Activated B cell treated with CpG ODN at 0.5 μM for 24 hours (primary cell): ENCODE data around the gene CXCL14. TPM values are rescaled to one million over a fixed set of nuclear protein-coding genes. Genes with fewer than 3 reads are reported as not detected.

ENCODE experiments used
- ATAC-seq: fragments of 200-7000 bp; cut with Tn5 transposase; one replicate; pipeline ENCODE4 v1.10.0; 2021; ENCODE audit warnings: low read depth, mild to moderate bottlenecking, moderate library complexity
- CTCF ChIA-PET: fragments of 350-600 bp; sonication (Branson Sonifier 250); formaldehyde crosslinking; loops from one replicate; lab custom pipeline; 2021; ENCODE audit warnings: antibody characterized with exemption; lab: Charles Lee
- POLR2A ChIA-PET: fragments of 350-600 bp; sonication (Branson Sonifier 250); formaldehyde crosslinking; loops from one replicate; lab custom pipeline; 2021; ENCODE audit warnings: antibody characterized with exemption; lab: Charles Lee
- DNase-seq: peaks from one replicate; pipeline ENCODE4 v3.0.0; 2022
- H3K27ac Mint-ChIP-seq: one replicate; pipeline ENCODE4 v1.8.0; 2020; ENCODE audit warnings: mixed read lengths
- H3K27me3 Mint-ChIP-seq: one replicate; pipeline ENCODE4 v1.8.0; 2021; ENCODE audit warnings: mixed read lengths
- H3K36me3 Mint-ChIP-seq: one replicate; pipeline ENCODE4 v1.8.0; 2021; ENCODE audit warnings: low read depth, mixed read lengths
- H3K4me1 Mint-ChIP-seq: one replicate; pipeline ENCODE4 v1.8.0; 2021; ENCODE audit warnings: mixed read lengths
- H3K4me3 Mint-ChIP-seq: one replicate; pipeline ENCODE4 v1.8.0; 2020; ENCODE audit warnings: mild to moderate bottlenecking, mixed read lengths
- H3K9me3 Mint-ChIP-seq: one replicate; pipeline ENCODE4 v1.8.0; 2020; ENCODE audit warnings: mixed read lengths
- intact Hi-C: fragments of 100-400 bp; cut with micrococcal nuclease; formaldehyde crosslinking; loops from one replicate; pipeline ENCODE4 v1.15.1; 2024
- total RNA-seq: library from RNA; stranded (reverse); gene quantifications from 2 replicates; pipeline ENCODE4 v1.2.3, GENCODE V29; 2022
- TF ChIP-seq, protein P1 (sequence below): fragments of 200-600 bp; IDR thresholded peaks from one replicate; pipeline ENCODE4 v1.8.0; 2022; ENCODE audit warnings: antibody characterized with exemption, mild to moderate bottlenecking

CXCL14 gene
- total RNA-seq, 1 donor from 2014 or later = not detected

DNA sequence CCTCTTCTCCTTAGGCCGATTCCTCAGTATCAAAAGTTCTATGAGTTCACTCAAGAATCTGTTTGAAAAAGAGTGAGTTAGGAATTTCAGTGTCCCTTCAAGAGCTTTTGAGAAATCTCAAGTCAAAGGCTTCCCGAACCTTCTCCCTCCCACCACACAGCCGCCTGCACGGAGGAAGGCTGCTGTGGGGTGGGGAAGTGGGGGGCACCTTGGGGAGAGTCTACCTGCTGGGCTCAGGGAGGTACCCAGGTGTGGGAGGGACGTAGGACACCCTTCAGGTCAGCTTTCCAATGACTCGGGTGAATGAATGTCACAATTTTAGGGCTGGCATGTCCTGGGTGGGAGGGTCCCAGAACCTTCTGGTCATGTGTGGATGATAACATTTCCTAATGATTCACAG, 17.5 kb downstream of the CXCL14 start:
- Mint-ChIP-seq H3K27ac (no peak overlapping the region), H3K4me3 (no peak overlapping the region), H3K4me1 (no peaks in the 10 kb centered on the region), H3K36me3 (no peaks in the 10 kb centered on the region), H3K27me3 (peaks cover 30% of the 10 kb centered on the region), H3K9me3 (no peaks in the 10 kb centered on the region)
- ATAC-seq (no peak), DNase-seq (no peak)
- POLR2A ChIA-PET = no interaction called here
- intact Hi-C loops = no loop called here
- CTCF ChIA-PET = interaction anchor here (0.7 to 1.5 kb wide), 3 partner anchors 9 to 10 kb away, joined by 3 to 5 read pairs (median 3); no protein-coding TSS in a partner anchor
- TF ChIP-seq, protein P1, sequence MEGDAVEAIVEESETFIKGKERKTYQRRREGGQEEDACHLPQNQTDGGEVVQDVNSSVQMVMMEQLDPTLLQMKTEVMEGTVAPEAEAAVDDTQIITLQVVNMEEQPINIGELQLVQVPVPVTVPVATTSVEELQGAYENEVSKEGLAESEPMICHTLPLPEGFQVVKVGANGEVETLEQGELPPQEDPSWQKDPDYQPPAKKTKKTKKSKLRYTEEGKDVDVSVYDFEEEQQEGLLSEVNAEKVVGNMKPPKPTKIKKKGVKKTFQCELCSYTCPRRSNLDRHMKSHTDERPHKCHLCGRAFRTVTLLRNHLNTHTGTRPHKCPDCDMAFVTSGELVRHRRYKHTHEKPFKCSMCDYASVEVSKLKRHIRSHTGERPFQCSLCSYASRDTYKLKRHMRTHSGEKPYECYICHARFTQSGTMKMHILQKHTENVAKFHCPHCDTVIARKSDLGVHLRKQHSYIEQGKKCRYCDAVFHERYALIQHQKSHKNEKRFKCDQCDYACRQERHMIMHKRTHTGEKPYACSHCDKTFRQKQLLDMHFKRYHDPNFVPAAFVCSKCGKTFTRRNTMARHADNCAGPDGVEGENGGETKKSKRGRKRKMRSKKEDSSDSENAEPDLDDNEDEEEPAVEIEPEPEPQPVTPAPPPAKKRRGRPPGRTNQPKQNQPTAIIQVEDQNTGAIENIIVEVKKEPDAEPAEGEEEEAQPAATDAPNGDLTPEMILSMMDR = no peak

DNA sequence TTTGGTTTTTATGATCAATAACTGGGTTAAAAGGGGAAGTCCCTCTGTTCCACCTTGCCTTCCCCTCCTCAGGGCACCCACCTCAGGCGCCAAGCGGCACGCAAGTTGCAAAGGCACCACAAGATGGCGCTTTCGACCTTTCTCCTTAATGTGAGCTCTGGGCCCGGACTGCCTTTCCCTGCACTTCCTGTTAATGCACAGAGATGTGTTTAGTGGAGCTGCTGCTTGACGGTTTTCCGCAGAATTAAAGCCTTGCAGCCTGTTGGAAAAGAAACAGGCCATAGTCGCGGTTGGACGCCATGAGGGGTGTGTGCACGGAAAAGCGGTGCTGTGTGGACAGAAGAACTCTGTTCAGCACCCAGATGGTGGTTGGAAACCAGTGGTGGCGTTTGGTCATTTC, 17.9 kb downstream of the CXCL14 start:
- POLR2A ChIA-PET = no interaction called here
- Mint-ChIP-seq H3K4me1 (no peaks in the 10 kb centered on the region), H3K27me3 (peaks cover 28% of the 10 kb centered on the region), H3K4me3 (no peak overlapping the region), H3K9me3 (no peaks in the 10 kb centered on the region), H3K27ac (no peak overlapping the region), H3K36me3 (no peaks in the 10 kb centered on the region)
- peak; percentile 34 for DNase-seq
- peak; percentile 88 for ATAC-seq
- TF ChIP-seq, protein P1 = no peak
- intact Hi-C loops = no loop called here
- CTCF ChIA-PET = interaction anchor here (0.7 to 1.5 kb wide), 3 partner anchors 9 to 10 kb away, joined by 3 to 5 read pairs (median 3); no protein-coding TSS in a partner anchor

DNA sequence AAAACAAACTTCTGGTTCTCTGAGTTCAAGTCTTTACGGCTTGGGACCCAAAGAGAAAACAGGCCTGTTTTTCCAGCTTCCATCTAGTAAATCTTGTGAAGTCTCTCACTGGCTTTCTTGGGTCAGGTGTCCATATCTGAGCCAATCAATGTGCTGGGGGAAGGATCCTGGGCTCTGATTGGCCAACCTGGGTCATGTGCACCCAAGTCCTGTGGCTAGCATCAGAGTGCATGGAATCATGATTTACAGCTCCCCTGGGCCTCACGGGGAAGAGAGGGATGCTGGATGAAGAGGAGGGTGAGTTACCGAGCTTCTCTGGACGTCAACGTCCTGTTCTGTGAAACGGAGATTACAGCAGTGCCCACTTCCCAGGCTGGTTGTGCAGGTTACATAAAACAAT, 19.4 kb downstream of the CXCL14 start:
- no peaks in the 10 kb centered on the region for H3K36me3 Mint-ChIP-seq
- no peak overlapping the region for H3K4me3 Mint-ChIP-seq
- H3K4me1 Mint-ChIP-seq = no peaks in the 10 kb centered on the region
- no peak overlapping the region for H3K27ac Mint-ChIP-seq
- no peak for DNase-seq
- ChIA-PET POLR2A (no interaction called here), CTCF (no interaction called here)
- H3K27me3 Mint-ChIP-seq = peaks cover 29% of the 10 kb centered on the region
- no peaks in the 10 kb centered on the region for H3K9me3 Mint-ChIP-seq
- no peak for ATAC-seq
- intact Hi-C loops = no loop called here
- TF ChIP-seq, protein P1 = no peak

DNA sequence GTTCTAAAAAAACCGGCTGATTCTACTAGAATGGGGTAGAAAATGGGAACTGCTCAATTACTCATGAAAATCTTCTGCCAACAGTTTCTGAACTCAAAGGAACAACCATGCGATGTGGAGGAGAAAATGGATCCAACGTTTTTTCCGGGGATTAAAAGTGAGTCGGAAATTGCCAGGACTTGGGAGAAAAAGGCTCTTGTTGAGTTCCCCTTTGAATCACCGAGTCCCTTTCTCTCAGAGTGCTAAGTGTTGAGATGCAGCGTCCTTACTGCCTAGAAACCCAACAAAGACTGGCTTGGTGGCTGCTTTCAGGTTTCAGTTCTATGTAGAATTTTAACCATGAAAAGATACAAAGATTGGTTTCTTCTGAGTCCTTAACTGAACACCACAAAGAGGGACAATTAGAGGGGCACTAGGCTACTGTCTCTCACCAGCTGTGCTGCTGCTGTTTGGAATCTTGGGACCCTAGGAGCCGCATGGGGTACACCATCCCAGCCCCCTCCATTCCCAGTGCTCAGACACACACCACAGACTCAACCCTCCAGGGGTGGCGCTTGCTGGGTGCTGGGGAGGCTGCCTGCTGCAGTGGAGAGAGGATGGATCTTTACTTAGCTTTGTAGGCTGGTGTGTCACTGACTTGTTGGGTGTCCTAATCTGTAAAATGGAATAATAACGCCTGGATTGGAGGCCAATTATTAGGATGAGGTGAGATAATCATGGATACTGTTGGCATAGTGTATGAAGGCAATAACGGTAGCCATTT, 21.5 kb downstream of the CXCL14 start:
- H3K4me1 Mint-ChIP-seq = no peaks in the 10 kb centered on the region
- no peak overlapping the region for H3K4me3 Mint-ChIP-seq
- peaks cover 32% of the 10 kb centered on the region for H3K27me3 Mint-ChIP-seq
- CTCF ChIA-PET = no interaction called here
- TF ChIP-seq, protein P1 = no peak
- no peak for ATAC-seq
- intact Hi-C loops = no loop called here
- no peaks in the 10 kb centered on the region for H3K36me3 Mint-ChIP-seq
- no peak overlapping the region for H3K27ac Mint-ChIP-seq
- no peaks in the 10 kb centered on the region for H3K9me3 Mint-ChIP-seq
- POLR2A ChIA-PET = no interaction called here
- no peak for DNase-seq

DNA sequence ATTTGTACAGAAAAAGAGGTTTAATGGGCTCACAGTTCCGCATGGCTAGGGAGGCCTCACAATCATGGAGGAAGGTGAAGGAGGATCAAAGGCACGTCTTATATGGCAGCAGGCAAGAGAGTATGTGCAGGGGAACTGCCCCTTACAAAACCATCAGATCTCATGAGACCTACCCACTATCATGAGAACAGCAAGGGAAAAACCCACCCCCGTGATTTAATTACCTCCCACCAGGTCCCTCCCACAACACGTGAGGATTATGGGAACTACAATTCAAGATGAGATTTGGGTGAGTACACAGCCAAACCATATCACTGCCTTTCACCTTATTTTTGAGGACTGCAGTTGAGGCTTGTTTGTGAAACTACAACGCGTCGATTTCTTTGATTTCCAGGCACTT, 22.2 kb downstream of the CXCL14 start:
- Mint-ChIP-seq H3K4me3 (no peak overlapping the region), H3K27ac (no peak overlapping the region), H3K4me1 (no peaks in the 10 kb centered on the region), H3K27me3 (peaks cover 38% of the 10 kb centered on the region), H3K9me3 (no peaks in the 10 kb centered on the region), H3K36me3 (no peaks in the 10 kb centered on the region)
- no peak for ATAC-seq
- TF ChIP-seq, protein P1 = no peak
- CTCF ChIA-PET = interaction anchor here (1.2 kb wide), 1 partner anchor 10 kb away, joined by 4 read pairs; no protein-coding TSS in a partner anchor
- POLR2A ChIA-PET = no interaction called here
- no peak for DNase-seq
- intact Hi-C loops = no loop called here
